ENCODE measurements around the gene EMP2.

The EMP2 gene

DNA sequence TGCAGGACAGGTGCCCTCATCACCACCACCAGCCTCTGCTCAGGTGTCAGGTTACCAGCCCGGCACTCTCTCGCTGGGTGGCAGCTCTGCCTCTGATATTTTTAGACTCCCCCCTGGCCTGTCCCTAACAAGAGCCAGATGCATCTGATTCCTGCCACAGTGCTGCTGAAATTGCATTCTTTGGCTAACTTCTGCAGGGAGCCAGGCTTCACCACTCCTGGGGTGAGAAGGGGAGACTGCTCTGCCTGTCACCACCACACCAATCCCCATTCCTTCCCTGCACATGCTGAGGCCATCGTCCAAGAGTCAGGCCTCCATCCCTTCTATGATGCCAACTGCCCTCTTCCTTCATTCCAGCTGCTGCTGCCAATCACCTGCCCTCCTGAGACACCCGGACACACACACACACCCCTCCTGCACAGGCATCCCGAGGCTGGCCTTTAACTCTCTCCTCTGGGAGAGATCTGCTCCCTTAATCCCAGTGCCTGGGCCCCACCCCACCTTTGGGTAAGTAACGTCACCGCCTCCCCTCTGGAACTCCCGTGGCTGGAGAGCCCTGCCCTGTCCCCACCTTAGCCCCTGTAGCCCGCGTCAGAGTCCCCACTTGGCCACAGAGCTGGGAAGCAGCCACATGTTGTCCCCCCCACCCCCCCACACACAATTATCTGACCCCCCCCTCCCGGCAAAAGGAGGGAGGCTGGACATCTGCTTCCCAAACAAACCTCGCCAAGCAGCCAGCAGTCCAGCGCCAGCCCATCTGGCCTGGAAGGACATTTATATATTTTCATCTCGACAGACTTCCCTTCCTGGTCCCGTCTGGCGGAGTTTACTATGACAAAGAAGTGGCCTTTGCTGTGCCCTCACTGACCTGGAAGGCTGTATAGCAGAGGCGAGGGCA, 2.8 kb downstream of the EMP2 start:
- TF ChIP-seq, protein P1, sequence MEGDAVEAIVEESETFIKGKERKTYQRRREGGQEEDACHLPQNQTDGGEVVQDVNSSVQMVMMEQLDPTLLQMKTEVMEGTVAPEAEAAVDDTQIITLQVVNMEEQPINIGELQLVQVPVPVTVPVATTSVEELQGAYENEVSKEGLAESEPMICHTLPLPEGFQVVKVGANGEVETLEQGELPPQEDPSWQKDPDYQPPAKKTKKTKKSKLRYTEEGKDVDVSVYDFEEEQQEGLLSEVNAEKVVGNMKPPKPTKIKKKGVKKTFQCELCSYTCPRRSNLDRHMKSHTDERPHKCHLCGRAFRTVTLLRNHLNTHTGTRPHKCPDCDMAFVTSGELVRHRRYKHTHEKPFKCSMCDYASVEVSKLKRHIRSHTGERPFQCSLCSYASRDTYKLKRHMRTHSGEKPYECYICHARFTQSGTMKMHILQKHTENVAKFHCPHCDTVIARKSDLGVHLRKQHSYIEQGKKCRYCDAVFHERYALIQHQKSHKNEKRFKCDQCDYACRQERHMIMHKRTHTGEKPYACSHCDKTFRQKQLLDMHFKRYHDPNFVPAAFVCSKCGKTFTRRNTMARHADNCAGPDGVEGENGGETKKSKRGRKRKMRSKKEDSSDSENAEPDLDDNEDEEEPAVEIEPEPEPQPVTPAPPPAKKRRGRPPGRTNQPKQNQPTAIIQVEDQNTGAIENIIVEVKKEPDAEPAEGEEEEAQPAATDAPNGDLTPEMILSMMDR (IDR thresholded peaks at IDR 0.05; ENCODE audit: insufficient read depth, low read depth, low read length, missing control alignments), result no peak
- DNase-seq (ENCODE audit: low read depth), result no peak
- no peak overlapping the region for H3K4me3 ChIP-seq (ENCODE audit: low read depth, low read length)

DNA sequence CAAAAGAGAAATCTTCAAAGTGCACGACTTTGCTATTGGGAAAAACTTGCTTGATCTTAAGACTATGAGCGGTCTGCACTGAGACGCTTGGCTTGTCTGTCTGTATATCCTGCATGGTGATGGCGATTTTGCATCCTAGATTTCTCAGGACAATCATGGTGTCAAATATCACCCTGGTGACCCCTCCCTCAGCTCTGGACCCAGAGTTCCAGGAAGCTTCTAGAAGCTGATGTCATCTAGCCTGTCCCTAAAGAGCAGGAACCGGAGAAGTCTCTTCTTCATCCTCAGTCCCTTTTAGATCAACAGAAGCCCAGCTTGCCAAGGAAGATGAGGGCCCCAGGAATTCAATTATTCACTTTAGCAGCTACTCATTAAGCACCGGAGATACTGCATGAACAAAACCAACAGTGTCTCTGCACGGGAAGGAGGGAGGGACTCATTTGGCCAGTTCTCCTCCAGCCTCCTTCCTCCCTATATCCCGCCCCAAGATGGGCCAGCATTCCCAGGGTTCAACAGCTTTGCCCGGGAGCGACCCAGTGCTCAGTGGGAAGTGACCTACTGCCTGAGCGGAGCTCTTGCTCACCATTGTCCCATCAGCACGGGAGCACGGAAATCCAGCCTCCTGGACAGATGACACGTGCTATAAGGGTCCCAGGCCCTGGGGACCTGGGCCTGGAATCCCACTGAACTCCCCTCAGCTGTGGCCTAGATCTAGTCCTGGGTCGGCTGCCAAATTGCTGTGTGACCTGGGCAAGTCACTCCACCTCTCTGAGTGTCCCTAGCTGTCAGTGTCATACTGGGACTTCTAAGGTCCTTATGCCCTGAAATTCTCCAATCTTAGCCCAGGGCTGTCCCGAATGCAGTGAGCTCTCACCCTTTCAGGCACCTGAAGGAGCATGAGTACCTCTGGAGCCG, 3.8 kb downstream of the EMP2 start:
- TF ChIP-seq, protein P1 (IDR thresholded peaks at IDR 0.05; ENCODE audit: insufficient read depth, low read depth, low read length, missing control alignments), result no peak
- H3K4me3 ChIP-seq (ENCODE audit: low read depth, low read length), result no peak overlapping the region
- no peak for DNase-seq (ENCODE audit: low read depth)

GRCh38 chr16:10575506-10576130, 4.8 kb downstream of the EMP2 start:
- DNase-seq (ENCODE audit: low read depth), result no peak
- TF ChIP-seq, protein P1 (IDR thresholded peaks at IDR 0.05; ENCODE audit: insufficient read depth, low read depth, low read length, missing control alignments), result no peak
- H3K4me3 ChIP-seq (ENCODE audit: low read depth, low read length), result no peak overlapping the region

DNA sequence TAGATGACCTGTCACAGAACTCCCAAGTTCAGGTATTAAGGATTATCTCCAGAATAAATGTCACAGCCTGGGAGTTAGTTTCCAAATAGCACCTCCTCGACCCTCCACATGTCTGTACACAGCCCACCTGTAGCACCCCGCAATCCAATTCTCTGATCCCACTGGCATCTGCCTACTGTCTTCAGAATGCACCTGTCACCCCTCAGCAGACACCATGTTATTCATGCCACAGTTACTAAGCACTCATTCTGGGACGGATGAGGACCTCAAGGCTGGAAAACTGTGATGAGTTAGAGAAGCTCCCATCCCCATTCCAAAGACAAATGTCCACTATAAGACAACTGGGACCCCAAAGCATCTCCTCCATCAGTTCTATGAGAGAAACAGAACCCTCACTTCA, 7.8 kb downstream of the EMP2 start:
- TF ChIP-seq, protein P1 (IDR thresholded peaks at IDR 0.05; ENCODE audit: insufficient read depth, low read depth, low read length, missing control alignments), result no peak
- no peak for DNase-seq (ENCODE audit: low read depth)
- no peak overlapping the region for H3K4me3 ChIP-seq (ENCODE audit: low read depth, low read length)

- no peak for DNase-seq (ENCODE audit: low read depth)
- H3K4me3 ChIP-seq (ENCODE audit: low read depth, low read length), result no peak overlapping the region
- TF ChIP-seq, protein P1 (IDR thresholded peaks at IDR 0.05; ENCODE audit: insufficient read depth, low read depth, low read length, missing control alignments), result no peak
Observed at GRCh38 chr16:10571354-10571753, 9.0 kb downstream of the EMP2 start.

DNA sequence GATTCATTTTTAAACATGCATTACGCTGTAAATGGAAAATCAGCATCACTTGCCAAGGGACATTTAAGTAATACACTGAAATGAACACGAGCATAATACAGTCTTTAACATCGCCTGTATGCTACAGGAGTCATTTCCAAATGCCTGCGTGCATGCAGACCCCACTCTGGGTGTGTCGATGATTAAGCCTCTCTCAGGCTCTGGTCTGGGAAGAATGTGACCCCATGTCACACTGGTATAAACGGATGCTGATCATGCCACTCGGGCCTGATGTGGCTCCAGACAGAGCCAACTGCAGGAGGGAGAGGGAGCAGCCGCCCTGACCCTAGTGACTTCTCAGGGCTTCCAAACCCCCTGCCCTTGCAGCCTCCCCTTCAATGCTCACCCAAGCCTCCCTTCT, 10.8 kb downstream of the EMP2 start:
- no peak overlapping the region for H3K4me3 ChIP-seq (ENCODE audit: low read depth, low read length)
- TF ChIP-seq, protein P1 (IDR thresholded peaks at IDR 0.05; ENCODE audit: insufficient read depth, low read depth, low read length, missing control alignments), result no peak
- DNase-seq (ENCODE audit: low read depth), result no peak
